NB4 (cell line): ENCODE measurements around the gene ANKRD6.

Experiments
- DNase-seq: peaks from one replicate; pipeline ENCODE4 v3.0.0; 2010; ENCODE audit warnings: low read depth
- H3K4me3 ChIP-seq: one replicate; pipeline ENCODE4 v1.5.1; 2011; ENCODE audit warnings: mild to moderate bottlenecking, low read depth, low read length, moderate library complexity
- CTCF ChIP-seq: IDR thresholded peaks from one replicate; pipeline ENCODE4 v1.5.1; 2012; ENCODE audit warnings: low read depth, low read length
- MAX ChIP-seq: IDR thresholded peaks from 2 replicates; pipeline ENCODE4 v1.6.1; 2011; ENCODE audit warnings: low read depth, low read length
- MYC ChIP-seq: IDR thresholded peaks from 2 replicates; pipeline ENCODE4 v1.6.1; 2011; ENCODE audit warnings: low read depth, low read length
- POLR2A ChIP-seq: IDR thresholded peaks from 2 replicates; pipeline ENCODE4 v1.6.1; 2011; ENCODE audit warnings: mild to moderate bottlenecking; ENCODE audit not compliant: insufficient read length; ENCODE audit errors: extremely low read depth

Gene ANKRD6

GRCh38 chr6:89432875-89433251, at the start of gene ANKRD6:
ANKRD6 (plus strand) TSS chr6:89433152; CDS start chr6:89566977, 133,825 bp downstream.
- DNase-seq = peak; percentile 76
- TF ChIP-seq CTCF (peak; percentile 76), MAX (no peak), MYC (no peak)
- peak within 1 kb of the TSS; percentile 27 for H3K4me3 ChIP-seq

GRCh38 chr6:89385156-89385667, 47.7 kb upstream of the ANKRD6 start:
- H3K4me3 ChIP-seq = no peak overlapping the region

GRCh38 chr6:89385846-89386245, 47.1 kb upstream of the ANKRD6 start:
- no peak for DNase-seq
- TF ChIP-seq CTCF (no peak), MYC (no peak), MAX (no peak), POLR2A (no peak)
- no peak overlapping the region for H3K4me3 ChIP-seq

More at GRCh38 chr6:89385156-89385667, 47.7 kb upstream of the ANKRD6 start:
- peak; percentile 48 for DNase-seq
- TF ChIP-seq MAX (no peak), CTCF (no peak), MYC (no peak), POLR2A (no peak)

- no peak for TF ChIP-seq MYC
- no peak for TF ChIP-seq MAX
- TF ChIP-seq POLR2A = no peak
- no peak for TF ChIP-seq CTCF
- no peak overlapping the region for H3K4me3 ChIP-seq
- DNase-seq = no peak
These were observed 45.9 kb upstream of the ANKRD6 start for GRCh38 chr6:89386917-89387491.

GRCh38 chr6:89387516-89388201, 45.3 kb upstream of the ANKRD6 start:
- no peak for DNase-seq
- no peak for TF ChIP-seq MAX
- no peak for TF ChIP-seq MYC
- no peak for TF ChIP-seq POLR2A
- TF ChIP-seq CTCF = no peak
- no peak overlapping the region for H3K4me3 ChIP-seq
